HCT116 (cell line): ENCODE data around the gene KCNK5.

Experiments used
- CTCF ChIP-seq, 3 experiments: fragments of 200-600 bp in 1 of 3; sonication (generic) in 1 of 3; IDR thresholded peaks in 2 of 3; conservative IDR thresholded peaks in 1 of 3; 2 replicates each; pipeline ENCODE4 v1.5.1; 2012 to 2017; ENCODE audit warnings: low read depth in 2 of 3, low read length in 2 of 3, antibody characterized with exemption in 1 of 3, borderline replicate concordance in 1 of 3, control low read depth in 1 of 3, mild to moderate bottlenecking in 1 of 3, mixed read lengths in 1 of 3, mixed run types in 1 of 3, moderate library complexity in 1 of 3; ENCODE audit not compliant: insufficient read depth in 1 of 3
- EZH2 ChIP-seq: fragments of 200-600 bp; sonication (generic); IDR thresholded peaks from 2 replicates; pipeline ENCODE4 v1.6.1; 2017; ENCODE audit warnings: antibody characterized with exemption, mixed run types
- SP1 ChIP-seq: IDR thresholded peaks from 2 replicates; pipeline ENCODE4 v1.6.1; 2012; ENCODE audit warnings: low read depth
- YY1 ChIP-seq: IDR thresholded peaks from 2 replicates; pipeline ENCODE4 v1.6.1; 2011; ENCODE audit warnings: low read length, low read depth, moderate library complexity, mild to moderate bottlenecking; ENCODE audit not compliant: insufficient replicate concordance; ENCODE audit errors: extremely low read depth
- ZBTB33 ChIP-seq: IDR thresholded peaks from 2 replicates; pipeline ENCODE4 v1.6.1; 2011; ENCODE audit warnings: mild to moderate bottlenecking, low read length, moderate library complexity; ENCODE audit not compliant: insufficient replicate concordance; ENCODE audit errors: extremely low read depth
- ZFX ChIP-seq: fragments of 450-650 bp; IDR thresholded peaks from 2 replicates; pipeline ENCODE4 v1.6.1; 2017

GRCh38 chr6:39143238-39143930, 85.9 kb downstream of the KCNK5 start:
- TF ChIP-seq EZH2 (no peak), YY1 (no peak), CTCF (IDR thresholded peaks at IDR 0.05 in 2 of 3, conservative IDR thresholded peaks at IDR 0.05 in 1 of 3; ENCODE audit: borderline replicate concordance in 1 of 3, insufficient read depth in 1 of 3, low read depth in 2 of 3, low read length in 2 of 3) (no peak), ZFX (no peak), SP1 (no peak), ZBTB33 (no peak)
